Measurements from ENCODE around the gene GRIN2C.

- TF ChIP-seq CTCF (IDR thresholded peaks at IDR 0.05; ENCODE audit: insufficient read depth, low read depth, low read length) (no peak), EZH2 (IDR thresholded peaks at IDR 0.05; ENCODE audit: insufficient read depth, low read length) (no peak)
Observed at GRCh38 chr17:74848656-74849399, 10.9 kb downstream of the GRIN2C start.
